ENCODE results near the gene SHISA9.
"Not testable (repeated sequence)": the region's sequence is repeated elsewhere in the genome, so short reads cannot be mapped to it uniquely, and the experiment has no call there.

The SHISA9 gene

DNA sequence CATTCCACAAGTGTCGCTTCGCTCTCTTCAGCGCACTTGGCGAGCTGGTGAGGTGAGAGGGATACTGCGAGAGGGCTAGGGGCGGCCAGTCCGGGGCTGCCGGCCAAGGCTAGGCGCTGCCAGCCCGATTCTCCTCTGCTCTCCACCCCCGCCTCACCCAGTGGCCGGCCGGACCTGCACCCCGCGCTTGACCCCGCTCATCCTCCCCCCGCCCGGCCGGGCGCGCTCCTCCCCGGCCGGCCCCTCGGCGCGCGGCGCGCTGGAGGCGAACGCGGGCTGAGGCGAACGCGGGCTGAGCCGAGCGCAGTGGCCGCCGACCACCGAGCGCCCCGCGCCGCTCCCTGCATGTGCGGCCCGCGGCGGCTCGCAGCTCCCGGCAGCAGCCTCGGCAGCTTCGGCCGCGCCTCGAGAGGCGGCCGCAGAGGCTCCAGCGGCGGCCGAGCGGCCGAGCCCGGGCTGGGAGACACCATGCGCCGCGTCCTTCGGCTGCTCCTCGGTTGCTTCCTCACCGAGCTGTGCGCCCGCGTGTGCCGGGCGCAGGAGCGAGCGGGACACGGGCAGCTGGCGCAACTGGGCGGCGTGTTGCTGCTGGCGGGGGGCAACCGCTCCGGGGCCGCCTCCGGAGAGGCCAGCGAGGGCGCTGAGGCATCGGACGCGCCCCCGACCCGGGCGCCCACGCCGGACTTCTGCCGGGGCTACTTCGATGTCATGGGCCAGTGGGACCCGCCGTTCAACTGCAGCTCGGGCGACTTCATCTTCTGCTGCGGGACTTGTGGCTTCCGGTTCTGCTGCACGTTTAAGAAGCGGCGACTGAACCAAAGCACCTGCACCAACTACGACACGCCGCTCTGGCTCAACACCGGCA, at the start of gene SHISA9:
Gene SHISA9 (plus strand): TSS at position 2 of the 865 bp plus-strand sequence.
- no peak for DNase-seq (ENCODE audit: low spot score)

DNA sequence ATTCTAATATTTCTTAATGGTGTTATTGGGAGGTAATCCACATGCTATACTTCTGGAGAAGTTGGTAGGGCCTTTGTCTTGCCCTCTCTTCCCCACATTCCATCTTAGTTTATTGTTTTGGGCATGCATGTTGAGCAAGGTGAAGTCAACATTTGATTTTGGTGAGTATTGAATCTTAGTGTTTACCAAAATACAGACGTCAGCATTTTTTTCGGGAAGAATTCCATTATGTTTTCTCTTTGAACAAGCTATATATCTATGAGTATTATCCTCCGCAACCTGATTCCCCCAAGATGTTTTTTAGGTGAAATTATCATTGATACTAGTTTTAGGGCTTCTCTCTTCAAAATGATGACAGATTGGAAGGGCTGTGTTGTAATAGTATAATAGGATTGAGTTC, 47.4 kb upstream of the SHISA9 start:
- no peak for DNase-seq (ENCODE audit: low spot score)

DNA sequence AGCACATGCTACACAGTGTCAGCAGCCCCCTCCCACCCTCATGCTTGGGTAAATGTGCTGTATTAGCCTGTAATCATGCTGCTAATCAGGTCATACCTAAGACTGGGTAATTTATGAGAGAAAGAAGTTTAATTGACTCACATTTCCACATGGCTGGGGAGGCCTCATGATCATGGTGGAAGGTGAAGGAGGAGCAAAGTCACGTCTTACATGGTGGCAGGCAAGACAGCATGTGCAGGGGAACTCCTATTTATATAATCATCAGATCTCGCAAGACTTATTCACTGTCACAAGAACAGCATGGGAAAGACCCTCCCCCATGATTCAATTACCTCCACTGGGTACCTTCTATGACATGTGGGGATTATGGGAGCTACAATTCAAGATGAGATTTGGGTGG, 44.0 kb upstream of the SHISA9 start:
- not testable (repeated sequence) for DNase-seq (ENCODE audit: low spot score)

DNA sequence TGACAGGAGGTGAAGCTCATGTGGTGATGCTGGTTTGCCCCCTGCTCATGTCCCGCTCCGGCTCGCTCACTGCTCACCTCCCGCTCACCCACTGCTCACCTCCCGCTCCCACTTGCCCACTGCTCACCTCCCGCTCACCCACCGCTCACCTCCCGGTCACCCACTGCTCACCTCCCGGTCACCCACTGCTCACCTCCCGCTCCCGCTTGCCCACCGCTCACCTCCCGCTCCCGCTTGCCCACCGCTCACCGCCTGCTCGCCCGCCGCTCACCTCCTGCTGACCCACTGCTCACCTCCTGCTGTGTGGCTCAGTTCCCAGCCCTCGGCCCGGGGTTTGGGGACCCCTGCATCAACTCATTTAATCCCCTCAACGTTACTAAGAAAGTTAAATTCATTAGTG, 39.1 kb upstream of the SHISA9 start:
- DNase-seq (ENCODE audit: low spot score) = no peak

DNA sequence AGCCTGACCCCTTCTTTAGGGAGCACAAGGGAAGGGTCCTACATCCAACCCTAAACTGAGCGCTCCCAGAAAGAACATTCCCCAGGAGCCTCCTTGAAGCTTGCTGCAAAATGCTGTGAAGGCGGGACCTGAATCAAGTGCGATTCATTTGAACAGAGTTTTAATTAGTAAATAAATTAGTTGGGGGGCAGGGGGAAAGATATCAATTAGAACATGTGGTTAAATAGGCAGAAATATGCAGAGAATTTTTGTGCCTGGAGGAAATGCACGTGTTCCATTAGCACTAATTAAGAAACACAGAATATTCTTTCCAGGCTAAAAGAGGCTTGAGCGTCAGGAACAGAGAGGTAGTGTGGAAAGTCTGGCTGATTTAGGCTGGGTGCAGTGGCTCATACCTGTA, 38.5 kb upstream of the SHISA9 start:
- no peak for DNase-seq (ENCODE audit: low spot score)

DNA sequence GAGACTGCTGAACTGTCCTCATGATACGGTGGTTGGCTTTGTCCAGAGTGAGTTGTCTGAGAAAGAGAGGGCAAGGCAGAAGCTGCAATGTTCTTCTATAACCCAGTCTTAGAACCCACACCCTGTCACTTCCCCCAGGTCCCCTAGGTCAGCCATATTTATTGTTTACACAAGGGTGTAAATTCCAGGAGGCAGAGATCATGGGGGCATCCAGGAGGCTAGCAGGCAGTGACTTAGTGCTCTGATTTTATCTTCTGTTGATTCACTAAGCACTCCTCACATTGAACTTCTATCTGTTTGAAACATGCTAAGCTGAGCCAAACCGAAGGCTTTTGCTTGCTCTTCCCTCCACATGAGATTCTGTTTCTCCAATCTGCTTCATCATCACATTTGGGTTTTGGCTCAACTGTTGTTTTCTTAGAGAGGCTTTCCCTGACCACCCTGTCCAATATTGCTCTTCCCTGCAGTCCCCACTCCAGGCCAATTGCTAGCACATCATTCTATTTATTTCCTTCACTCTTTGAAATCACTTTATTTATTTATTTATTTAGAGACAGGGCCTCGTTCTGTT, 34.3 kb upstream of the SHISA9 start:
- DNase-seq (ENCODE audit: low spot score) = no peak

DNA sequence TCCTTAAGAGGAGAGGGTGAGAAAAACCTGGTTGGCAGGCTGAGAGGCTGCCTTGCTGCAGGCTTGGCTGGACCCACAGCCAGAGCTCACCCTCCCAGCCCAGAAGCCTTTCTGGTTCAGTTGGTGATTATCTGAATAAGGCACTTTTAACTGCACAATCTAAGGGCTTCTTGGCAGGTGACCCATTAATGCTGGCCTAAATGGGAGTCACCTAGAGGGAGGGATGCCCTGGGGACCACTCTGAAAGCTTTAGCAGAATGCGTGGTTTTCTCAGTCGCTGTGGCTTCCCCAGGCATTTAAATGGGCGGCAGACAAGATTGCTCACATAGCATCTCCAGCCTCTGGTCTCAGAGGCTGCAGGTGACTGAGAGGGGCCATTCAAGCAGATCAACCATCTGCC, 33.2 kb upstream of the SHISA9 start:
- no peak for DNase-seq (ENCODE audit: low spot score)

DNA sequence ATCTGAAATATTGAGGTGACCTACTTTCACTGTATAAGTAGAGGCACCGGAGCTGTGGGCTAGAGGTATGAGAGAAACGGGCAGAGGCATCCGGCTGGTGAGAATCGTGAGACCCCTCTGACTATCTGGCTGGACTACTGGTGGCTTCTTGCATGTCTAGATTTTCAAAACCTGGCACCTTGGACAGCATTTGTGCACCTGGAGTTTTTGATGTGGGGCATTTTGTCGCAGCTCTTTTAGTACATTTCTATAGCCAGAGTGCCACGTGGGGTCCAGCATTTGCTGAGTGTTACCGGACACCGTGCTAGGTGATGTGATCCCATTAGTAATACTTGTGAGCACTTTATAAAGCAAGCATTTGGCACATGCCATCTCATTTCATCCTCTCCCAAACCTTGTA, 32.6 kb upstream of the SHISA9 start:
- DNase-seq (ENCODE audit: low spot score) = no peak

DNA sequence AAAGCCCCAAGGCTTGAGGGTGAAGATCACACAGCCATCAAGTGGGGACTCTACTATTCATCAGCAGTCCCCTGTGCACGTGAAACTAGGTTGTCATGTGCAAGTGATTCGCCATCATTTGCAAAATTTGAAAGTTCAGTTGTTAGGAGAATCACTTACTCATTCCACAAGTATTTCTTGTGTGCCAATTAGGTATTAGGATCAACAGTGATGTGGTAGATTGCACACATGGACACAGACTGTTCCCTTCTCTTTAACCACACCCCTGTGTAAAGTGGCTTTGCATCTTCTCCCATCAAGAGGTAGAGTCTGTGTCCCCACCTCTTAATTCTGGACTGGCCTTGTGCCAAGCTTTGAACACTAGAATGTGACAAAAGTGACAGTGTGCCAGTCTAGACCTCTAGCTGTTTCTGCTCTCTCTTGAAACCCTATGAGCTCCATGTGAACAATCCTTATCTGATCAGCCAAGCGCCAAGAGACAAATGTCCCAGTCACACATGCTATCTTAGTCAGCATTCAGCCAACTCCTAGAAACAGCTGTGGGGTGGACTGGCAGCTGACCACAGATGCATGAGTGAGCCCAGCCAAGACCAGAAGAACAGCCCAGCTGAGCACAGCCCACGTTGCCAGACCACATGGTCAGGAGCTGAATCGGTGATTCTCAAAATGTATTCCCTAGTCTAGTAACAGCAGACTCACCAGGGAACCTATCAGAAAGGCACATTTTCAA, 31.5 kb upstream of the SHISA9 start:
- DNase-seq (ENCODE audit: low spot score) = no peak

DNA sequence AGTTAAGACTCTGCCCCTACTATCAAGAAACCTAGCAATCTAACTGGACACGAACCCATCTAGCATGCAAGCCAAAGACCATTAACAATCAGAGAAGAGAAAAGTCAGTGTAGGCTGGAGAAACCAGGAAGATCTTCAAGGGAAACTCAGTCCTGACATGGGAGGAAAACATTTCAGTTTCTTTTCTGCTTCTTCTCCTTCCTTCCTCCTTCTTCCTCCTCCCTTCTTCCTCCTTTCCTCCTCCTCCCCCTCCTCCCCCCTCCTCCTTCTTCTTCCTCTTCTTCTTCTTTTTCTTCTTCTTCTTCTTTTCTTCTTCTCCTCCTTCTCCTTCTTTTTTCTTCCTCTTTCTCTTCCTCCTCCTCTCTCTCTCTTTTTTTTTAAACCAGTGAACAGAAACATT, 29.6 kb upstream of the SHISA9 start:
- DNase-seq (ENCODE audit: low spot score) = no peak

DNA sequence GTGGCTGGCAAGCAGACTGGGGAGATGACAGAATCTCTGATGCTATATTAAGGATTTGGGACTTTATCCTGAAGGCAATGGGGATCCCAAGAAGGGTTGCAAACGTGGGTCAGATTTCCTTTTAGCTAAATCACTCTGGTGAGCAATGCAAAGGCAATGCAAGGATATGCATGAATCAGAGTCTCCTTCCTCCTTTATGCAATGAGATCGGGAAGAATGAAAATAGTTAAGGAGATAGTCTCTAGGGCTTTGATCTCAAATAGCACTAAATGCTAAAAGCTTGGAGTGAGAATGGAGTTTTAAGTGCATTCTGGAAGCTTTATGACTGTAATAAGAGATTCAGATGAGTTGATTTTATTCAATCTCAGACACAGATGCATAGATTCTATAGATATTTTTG, 27.2 kb upstream of the SHISA9 start:
- DNase-seq (ENCODE audit: low spot score) = no peak

DNA sequence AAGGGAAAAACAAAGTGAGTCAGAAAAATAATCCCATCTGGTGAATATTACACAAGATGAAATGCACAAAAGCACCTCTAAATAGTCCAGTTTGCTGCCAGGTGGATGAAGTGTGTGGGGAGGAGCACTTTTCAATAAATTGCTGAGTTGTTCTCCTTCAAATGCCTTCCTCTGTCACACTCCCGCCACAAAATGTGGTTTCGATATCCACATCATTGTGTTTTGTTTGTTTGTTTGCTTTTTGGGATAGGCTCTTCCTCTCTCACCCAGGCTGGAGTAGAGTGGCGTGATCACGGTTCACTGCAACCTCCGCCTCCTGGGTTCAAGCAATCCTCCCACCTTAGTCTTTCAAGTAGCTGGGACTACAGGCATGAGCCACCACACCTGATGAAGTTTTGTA, 24.6 kb upstream of the SHISA9 start:
- no peak for DNase-seq (ENCODE audit: low spot score)

DNA sequence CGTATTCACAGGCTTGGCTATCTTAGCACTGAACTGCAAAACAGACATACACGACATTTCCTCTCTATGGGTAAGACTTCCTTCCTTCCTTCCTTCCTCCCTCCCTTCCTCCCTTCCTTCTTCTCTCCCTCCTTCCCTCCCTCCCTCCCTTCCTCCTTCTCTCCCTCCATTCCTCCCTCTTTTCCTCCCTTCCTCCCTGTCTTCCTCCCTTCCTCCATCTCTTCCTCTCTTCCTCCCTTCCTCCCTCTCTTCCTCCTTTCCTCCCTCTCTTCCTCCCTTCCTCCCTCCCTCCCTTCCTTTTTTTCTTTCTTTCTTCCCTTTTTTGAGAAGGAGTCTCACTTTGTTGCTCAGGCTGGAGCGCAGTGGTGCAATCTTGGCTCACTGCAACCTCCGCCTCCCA, 22.4 kb upstream of the SHISA9 start:
- no peak for DNase-seq (ENCODE audit: low spot score)

DNA sequence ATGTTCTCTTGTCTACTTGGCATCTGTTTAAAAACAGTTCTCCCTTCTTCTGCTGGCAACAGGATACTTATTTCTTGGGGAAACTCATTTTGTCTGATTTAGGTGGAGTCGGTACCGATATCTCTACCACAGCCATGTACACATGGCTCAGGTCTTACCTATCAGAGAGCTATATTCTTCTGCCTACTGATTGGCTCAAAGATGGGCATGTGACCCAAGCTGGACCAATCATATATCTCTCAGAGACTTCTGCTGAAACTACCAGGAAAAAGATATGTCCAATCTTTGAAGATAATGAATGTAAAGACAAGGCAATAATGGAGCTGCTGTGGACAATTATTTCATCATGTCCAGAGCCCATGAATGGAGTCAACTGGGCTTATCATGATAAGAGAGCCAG, 21.6 kb upstream of the SHISA9 start:
- DNase-seq (ENCODE audit: low spot score) = no peak

DNA sequence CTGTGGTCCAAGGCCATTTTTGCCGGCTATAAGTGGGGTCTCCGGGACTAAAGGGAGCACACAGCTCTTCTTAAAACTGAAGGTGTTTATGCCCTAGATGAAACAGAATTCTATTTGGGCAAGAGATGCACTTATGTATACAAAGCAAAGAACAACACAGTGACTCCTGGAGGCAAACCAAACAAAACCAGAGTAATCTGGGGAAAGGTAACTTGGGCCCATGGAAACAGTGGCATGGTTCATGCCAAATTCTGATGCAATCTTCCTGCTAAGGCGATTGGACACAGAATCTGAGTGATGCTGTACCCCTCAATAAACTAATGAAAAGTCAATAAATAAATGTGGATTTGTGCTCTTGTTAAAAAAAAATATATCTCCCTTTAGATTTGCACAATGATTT, 20.2 kb upstream of the SHISA9 start:
- DNase-seq (ENCODE audit: low spot score) = no peak

DNA sequence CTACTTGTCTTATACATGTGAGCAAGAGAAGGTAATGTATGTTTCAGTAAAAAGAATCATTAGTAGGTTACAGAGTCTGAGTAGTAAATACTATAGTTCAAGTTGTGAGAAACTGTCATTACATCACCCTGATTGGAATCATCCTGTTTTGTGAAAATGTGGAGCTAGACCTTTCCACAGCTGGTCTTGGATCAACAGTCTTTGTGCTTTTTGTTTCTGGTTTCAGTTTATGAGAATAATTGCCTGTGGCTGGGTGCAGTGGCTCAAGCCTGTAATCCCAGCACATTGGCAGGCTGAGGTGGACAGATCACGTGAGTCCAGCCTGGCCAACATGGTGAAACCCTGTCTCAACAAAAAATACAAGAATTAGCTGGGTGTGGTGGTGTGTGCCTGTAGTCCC, 19.7 kb upstream of the SHISA9 start:
- DNase-seq (ENCODE audit: low spot score) = no peak

DNA sequence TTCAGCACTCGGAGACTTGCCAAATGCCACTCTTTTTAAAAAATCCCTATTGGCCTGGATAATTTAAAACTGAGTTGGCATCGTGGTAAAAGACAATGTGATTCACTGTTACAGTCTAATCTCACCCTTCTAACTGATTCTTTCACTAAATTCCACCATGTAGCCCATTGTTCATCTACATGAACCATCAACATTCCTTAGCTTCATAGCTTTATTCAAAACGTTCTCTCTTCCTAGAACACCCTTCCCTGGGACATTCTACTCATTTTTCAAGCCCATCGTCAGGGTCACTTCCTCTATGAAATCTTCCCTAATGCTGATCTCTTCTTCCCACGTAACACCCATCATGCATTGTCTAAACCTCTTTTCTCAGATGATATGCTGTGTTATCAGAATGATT, 15.7 kb upstream of the SHISA9 start:
- no peak for DNase-seq (ENCODE audit: low spot score)

DNA sequence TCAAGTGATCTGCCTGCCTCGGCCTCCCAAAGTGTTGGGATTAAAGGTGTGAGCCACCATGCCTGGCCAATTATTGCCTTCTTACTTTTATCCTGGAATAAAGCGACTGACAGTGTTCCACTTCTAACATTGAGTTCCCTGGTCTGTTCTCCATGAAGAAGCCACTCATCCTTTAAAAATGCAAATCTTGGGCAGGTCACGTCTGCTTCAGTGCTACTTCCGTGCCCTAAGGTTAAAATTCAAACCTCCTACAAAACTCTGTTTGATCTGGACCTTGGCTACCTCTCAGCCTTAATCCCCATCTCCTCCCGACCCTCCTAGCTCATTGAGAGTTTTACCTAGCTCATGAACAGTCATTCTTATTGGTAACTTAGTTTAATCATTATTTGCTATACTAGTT, 9.6 kb upstream of the SHISA9 start:
- DNase-seq (ENCODE audit: low spot score) = no peak

DNA sequence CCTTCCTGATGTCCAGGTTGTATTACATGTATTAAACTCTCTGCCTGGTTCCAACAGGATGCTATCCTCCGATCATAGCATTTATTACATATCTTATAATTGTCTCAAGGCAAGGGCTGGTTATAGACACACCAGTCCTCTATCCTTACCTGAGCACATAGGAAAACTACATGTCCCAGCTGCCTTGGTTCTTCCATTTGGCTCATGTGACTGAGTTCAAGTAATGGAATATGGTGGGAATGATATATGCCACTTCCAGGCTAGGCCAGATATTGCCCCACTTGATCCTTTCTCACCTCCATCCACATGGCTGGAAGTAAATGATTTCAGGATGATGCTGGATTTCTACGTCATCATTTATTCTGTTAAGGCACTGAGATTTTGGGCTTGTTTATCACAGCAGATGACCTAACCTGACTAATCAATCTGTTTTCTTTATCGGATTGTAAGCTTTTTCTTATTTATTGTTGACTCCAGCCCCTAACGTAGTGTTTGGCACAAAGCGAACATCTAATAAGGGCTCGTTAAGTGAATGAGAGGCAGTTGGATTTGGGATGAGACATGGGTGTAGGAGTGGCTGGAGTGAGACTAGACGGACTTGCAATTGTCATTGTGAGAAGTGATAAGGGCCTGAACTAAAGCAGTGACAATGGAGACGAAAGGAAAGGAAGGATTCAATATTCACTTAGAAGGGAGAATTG, 8.2 kb upstream of the SHISA9 start:
- no peak for DNase-seq (ENCODE audit: low spot score)

DNA sequence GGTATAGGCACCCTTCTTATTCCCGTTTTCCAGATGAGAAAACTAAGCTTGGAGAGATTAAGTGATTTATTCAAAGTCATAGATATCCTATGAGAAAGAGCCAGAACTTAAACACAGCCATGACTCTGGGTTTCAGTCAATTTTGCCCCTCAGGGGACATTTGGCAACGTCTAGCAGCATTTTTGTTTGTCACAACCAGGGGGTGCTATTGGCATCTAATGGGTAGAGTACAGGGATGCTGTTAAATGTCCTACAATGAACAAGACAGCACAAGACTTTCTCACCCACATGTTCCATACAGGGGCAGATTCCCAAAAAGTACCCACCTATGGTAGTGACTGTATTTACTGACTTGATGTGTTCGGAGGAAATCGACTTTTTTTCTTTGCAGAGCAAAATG, 4.8 kb upstream of the SHISA9 start:
- DNase-seq (ENCODE audit: low spot score) = no peak

DNA sequence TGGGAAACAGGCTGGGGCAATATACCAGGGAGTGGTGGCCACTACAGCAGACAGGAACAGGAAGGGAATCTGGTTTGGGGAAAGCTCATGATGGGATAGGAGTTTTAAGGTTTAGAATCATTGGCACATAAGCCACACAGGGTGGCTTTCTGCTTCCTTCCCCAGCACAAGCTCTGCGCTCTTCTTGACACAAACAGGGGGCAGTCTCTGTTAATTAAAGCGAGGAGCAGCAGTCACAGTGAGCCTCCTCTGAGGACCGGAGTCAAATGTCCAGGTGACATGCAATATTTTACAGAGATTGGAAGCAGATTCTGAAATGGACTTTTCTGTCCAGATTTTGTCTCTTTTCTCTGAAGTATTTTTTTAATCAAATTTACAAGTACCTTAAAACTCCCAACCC, 2.8 kb upstream of the SHISA9 start:
- no peak for DNase-seq (ENCODE audit: low spot score)

DNA sequence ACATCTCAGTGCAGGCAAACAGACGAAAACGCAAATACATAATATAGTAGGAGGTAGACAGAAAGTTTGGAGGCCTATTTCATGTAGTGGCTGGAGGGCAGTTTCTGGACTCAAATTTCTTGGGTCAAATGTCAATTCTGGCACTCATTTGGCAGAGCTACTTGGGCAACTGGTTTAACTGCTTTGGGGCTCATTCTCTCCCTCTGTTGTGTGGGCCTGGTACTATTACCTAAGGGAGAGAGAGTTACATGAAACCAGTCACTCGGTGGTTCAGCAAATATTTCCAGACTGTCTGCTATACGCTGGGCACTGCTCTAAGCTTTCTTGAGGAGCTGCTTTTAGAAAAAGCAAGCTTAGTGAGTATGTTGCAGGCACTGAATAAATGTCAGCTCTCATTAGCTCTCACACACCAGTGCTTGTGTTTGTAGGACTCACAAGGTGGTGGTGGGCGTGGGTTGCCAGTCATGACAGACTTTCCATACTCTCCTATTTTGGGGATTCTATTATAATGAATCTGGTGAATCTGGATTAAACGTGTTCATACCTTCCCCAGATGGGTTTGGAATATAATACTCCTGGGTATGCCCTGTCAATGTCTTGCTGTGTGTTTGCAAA, 1.8 kb upstream of the SHISA9 start:
- no peak for DNase-seq (ENCODE audit: low spot score)

Measured in hematopoietic multipotent progenitor cell treated with erythropoietin and hydrocortisone succinate and interleukin-3 and kit ligand, for 17 days (in vitro differentiated cells).